GM19025 (cell line): ENCODE measurements around the gene NAV3.

Experiments used
- ATAC-seq: cut with Tn5 transposase; IDR thresholded peaks from one replicate; pipeline ENCODE4 v1.9.1; 2021; ENCODE audit warnings: mild to moderate bottlenecking, low read depth, moderate library complexity; ENCODE audit not compliant: unreplicated experiment

The NAV3 gene

DNA sequence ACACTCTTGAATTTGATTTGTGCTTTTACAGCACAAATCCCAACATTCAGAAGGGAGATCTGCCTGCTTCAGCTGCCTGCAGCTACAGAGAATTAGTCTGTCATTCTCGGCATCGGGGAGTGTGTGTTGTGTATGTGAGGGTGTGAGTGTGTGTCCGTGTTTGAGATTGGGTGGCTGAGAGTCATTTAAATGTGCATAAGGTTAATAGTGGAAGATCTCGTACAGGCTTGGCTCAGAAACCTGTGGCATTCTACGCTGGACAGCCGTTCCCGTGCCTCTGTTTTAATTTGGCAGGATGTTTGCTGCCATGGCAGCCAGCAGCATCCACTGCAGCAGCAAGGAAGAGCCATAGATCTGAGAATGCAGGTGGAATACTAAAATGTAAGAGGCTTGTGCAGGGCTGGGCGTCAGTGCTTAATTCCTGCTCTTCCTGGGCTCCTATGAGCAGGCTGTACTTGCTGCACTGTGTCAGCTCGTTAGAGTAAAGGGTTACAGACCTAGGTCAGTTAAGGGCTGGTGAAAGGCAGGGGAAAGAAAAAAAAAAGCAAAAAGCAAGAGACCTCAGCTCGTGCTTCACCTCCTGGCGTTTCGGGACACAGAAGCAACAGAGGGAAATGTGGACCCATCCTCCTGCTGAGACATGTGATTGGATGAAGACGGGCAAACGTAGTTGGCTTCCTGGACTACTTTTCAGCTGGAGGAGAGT is 205.4 kb downstream of the NAV3 start:
- ATAC-seq: no peak

DNA sequence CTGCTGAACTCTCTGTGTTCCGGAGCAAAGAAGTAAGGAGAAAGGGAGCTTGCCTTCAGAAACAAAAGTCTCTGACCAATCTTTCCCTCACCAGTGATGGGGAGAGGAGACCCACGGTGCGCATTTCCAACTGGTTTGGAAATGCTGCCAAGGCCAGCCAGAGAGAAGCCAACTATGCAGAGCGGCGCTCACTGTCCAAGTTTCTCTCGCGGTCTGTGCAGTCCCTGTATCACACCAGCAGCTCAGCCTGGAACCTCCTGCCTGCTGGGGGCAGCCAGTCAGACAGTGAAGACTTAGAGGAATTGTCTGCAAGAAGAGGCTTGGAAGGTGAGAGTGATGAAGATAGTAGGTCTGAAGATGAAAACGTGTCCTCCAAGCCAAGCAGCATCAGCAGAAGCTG is 206.2 kb downstream of the NAV3 start:
- ATAC-seq: no peak

DNA sequence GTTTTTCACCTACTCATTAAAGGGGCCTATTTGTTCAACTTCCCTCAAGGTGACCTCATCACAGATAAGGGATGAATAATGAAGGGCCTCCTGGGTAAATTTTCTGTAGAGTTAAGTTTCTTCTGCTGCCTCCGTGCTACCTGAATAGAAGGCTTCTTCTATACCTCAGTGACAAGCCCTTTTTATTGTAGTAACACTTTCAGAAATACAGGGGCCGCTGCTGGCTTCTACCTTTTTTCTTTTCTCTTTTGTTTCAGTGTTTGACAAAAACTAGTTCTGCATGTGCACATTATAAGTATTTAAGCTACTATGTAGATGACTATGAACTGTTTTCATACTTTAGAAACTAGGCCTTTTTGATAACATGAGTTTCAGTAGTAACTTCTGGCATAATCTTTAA is 207.0 kb downstream of the NAV3 start:
- no peak for ATAC-seq

DNA sequence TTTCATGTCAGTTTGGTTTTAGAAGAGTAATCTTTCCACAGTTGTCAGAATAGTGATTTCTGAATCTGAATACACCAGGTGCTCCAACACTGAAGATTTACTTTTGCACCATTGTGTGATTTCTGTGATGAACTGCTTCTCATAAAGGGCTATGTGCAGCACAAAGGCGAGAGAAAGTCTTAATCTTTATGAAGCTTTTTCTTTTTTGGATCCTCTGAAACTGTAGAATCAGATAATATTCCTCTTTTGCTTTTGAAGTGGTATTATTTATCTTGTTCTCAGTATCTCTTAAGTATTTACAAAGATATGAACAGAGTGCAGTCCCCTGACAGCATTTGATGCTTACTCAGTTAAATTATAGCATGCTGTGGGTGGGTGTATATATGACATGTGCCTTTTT is 207.8 kb downstream of the NAV3 start:
- ATAC-seq: no peak

DNA sequence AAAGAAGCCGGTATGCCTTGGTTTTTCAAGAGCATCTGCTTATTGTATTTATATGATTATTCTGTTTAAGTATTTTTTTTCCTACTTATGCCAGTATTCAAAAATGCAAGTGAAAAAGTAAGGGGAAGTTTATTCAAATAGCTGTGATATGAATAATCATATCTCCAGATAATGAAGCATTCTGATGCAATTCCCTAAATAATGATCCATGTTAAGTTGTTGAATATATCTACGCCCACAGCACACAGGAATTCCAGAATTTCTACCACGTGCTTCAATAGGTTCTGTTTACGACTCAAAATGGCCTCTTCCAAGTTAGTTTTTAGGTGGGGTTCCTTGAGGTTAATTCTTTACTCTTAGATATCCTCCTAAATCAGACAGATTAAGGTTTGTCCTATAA is 208.3 kb downstream of the NAV3 start:
- ATAC-seq: no peak

DNA sequence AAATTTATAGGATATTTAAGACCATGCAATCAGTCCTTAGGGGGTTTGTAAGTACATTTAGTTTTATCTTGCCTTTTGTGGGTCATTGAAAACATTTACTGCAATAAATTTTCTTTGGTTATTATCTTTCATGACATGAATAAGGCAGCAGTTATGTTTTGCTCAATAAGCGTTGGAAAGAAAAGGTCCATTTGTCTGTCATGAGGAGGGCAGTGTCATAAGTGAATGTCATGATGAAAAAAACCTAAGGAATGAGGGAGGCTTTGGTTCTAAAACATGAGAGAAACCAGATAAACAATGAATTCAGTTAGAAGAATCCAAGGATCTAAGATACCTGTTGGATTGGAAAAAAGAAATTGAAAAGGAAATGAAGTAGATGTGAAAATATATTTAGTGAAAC is 209.4 kb downstream of the NAV3 start:
- no peak for ATAC-seq

DNA sequence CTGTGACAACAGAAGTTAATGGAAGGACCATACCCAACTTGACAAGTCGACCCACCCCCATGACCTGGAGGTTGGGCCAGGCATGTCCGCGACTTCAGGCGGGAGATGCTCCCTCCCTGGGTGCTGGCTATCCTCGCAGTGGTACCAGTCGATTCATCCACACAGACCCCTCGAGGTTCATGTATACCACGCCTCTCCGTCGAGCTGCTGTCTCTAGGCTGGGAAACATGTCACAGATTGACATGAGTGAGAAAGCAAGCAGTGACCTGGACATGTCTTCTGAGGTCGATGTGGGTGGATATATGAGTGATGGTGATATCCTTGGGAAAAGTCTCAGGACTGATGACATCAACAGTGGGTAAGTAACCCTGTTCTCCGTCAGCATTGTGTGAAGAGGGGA is 220.1 kb downstream of the NAV3 start:
- no peak for ATAC-seq

DNA sequence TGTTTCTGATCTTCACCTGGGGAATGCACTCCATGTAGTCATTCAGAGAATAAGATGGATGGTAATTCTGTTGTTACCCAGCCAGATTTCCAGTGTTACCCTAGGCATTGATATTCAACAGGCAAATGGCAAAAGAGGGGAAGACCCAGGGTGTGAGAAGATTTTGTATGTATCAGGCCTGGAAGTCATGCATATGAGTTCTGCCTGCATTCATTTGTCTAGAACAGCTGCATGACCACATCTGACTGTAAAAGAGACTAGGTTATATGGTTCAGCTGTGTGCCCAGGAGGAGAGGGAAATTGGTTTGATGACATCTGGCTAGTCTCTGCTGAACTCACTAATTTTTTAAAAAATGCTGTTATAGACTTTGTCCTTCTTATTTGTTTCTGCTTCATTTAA is 224.9 kb downstream of the NAV3 start:
- ATAC-seq: no peak

DNA sequence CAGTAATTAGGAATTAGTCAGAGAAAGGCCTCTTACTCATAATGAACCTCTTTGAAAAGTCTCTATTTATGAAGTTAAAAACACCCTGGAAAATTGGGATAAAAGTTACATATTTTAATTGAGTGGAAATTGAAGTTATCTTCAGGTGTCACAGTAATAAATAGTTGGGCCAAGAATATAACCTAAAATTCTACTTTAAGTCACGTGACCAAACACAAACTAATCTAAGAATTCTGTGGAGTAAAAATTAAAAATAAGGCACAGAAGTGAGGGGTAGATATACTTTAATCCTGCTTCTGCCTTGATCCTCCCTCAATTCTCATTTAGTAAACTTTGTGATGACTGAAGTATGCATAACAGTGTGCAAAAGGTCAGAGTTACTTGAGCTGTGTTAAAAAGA is 226.4 kb downstream of the NAV3 start:
- ATAC-seq: no peak

DNA sequence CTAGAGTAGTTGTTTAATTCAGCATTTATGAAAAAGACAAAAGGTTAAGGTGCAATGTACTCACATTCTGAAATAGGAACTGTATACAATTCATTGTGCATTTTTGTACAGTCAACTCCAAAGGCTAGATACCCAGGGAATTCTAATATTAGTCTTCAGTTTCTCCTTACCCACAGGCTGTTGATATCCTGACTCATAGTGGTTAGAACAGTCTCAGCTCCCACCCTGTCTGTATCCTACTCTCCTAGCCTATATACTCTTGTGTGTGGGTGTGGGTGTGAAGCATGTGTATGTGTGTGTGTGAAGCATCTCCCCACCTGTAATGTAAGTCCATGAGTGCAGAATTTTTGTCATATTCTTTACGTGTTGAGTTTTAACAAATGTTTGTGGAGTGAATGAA is 229.5 kb downstream of the NAV3 start:
- no peak for ATAC-seq

DNA sequence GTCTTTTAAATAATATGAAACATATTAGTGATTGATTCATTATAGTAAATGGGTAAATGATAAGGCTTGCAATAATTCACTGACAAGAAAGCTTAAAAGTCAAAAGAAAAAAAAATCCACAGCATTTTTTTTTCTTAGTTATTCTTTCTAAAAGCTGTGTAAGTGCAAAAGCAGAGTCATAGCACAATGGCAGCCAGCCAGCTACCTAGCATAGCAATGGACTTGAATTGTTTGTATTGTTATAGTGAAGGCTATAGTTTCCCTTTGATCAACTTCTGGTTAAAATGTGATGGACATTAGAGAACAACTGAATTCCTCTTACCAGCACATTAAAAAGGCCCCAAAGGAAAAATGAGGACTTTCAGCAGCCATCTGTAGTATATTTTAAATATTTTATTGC is 232.1 kb downstream of the NAV3 start:
- no peak for ATAC-seq

DNA sequence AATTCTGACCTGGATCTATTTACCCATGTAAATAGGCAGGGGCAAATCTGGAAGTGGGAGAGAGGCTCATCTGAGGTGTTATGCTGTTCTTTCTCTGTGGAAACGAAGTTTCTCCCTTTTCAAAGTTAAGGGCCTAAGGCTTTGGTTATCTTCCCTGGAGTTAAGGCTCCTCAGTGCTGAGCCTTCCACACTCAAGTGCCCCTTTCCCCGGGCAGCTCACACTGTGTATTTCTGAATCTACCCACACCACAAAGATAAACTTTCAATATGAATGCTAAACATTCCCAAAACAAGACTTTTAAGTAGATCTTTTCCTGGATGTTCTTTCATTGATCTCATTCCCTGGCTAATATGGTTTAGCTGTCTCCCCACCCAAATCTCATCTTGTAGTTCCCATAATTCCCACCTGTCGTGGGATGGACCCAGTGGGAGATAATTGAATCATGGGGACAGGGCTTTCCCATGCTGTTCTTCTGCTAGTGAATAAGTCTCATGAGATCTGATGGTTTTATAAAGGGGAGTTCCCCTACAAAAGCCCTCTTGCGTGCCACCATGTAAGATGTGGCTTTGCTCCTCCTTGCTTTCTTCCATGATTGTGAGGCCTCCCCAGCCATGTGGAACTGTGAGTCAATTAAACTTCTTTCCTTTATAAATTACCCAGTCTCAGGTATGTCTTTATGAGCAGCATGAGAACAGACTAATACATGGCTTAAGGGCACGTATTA is 251.1 kb downstream of the NAV3 start:
- ATAC-seq: no peak

DNA sequence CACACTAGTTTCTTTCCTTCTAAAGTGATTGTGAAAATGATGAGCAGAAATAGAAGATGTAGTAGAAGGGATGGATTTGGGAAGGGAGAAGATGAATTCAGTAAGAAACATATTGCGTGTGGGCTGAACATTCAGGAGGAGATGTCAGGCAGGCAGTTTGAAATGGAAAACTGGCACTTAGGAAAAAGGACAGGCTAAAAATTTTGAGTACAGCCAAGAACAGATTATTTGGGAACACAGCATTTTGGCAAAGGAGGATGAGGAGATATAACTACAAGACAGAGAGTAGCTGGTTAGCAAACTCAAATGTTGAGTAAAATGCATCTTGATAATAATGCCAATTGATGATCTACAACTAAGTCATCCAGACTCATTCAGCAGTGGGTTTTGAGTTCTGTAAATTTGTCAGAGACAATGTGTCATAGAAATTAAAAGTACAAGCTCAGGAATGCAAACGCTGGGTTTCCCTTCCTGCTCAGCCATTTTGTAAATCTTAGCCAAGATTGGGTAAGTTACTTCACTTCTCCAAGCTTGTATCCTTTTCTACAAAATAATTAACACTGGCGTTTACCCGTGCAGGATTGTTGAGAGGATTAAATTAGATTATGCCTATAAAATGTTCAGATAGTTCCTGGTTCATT is 255.0 kb downstream of the NAV3 start:
- ATAC-seq: no peak

DNA sequence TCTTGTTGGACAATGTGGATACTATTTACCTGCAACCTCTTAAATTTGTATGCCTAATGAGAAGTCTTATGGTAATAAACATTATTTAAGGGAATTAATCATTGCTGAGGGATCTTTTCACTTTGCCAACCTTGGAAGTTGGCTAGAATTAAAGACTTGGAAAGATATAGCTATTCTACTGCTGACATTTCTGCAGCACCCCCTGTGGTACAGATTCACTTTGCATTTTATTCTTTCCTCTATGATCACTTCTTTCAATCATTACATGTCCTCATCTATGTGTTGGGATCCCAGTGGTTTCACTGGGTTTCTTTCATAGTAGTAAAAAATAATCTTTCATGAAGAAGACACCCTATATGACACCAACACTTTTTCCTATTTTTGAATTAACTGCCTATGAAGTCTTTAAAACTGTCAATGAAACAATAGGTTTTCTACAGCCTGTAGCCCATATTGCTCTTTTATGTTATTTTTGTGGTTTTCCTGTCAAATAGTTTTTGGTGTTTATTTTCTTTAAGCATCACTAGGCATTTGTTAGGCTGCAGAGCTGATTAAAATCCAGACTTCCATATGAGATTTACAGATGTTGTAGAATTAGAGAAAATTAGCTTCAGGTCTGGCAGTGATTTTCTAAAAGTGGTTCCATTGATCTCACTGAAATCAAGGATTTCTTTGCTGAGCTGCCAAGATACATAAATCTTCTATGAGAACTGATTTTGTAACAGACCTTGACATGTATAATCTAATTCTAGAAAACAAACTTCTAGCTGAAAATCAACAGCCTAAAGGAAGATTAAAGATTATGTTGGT is 256.1 kb downstream of the NAV3 start:
- no peak for ATAC-seq

DNA sequence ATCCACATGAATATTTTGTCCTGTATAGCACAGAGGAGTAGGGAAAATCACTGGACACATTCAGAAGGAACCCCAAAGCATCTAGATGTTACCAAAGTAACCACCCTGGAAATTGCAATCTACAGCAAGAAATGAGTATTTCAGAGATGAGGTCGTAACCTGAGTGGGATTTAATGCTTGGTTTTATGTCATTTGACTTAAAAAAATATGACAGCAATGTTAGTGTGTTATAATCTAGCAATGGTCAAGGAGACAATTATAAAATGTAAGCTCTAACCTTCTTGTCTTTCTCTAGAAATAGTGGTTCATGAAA is 256.6 kb downstream of the NAV3 start:
- no peak for ATAC-seq

DNA sequence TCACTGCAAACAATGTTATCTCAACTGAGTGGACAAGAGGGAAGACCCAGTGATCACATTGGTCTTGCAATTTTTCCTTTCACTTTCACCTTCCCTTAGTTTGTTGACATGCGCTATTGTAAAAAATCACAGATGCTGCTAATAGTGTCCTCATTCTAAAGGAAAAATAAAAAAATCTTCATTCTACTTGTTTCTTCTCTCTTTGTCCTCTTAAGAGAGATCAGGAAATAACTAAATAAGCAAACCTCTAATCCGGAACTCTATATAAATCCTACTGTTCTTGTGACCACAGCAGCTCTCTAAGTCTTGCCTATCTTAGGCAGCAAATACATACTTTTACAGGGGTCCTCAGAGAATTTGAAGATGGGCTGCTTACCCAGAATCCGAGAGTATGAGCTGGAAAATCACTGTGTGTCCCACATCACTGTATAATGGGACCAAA is 257.7 kb downstream of the NAV3 start:
- no peak for ATAC-seq

DNA sequence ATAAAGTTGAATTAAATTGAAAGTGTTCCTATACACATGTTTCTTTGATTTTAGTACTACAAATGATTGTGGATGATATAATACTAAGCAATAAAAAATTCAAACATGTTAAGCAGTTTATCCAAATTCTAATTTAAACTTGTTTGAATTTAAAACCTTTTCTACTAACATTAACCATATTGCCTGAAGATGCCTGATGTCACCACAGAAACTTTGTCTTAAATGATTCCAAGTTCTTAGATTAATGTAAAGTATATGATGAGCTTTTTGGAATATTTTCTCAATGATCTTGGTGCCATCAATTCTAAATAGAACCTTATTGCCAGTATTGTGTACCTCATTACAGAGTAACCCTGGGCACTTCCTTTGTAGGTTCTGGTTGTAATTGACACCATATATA is 259.6 kb downstream of the NAV3 start:
- ATAC-seq: no peak

DNA sequence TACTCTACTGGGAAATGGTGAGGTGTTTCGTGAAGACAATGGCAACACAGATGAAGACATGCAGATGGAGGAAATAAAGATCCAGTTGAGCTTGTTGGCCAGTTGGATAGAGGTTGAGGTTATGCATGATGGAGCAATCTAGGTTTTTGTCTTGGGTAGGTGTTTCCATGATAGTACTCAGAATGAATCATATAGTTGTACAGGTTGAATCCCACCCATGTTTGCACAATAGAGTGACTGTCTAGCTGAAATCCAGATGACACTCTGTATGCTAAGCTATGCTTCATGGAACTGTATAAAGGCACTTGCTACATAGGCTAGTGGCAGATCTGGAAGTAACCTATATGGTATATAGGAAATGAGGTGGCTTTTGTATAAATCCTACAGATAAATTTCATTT is 264.9 kb downstream of the NAV3 start:
- no peak for ATAC-seq

DNA sequence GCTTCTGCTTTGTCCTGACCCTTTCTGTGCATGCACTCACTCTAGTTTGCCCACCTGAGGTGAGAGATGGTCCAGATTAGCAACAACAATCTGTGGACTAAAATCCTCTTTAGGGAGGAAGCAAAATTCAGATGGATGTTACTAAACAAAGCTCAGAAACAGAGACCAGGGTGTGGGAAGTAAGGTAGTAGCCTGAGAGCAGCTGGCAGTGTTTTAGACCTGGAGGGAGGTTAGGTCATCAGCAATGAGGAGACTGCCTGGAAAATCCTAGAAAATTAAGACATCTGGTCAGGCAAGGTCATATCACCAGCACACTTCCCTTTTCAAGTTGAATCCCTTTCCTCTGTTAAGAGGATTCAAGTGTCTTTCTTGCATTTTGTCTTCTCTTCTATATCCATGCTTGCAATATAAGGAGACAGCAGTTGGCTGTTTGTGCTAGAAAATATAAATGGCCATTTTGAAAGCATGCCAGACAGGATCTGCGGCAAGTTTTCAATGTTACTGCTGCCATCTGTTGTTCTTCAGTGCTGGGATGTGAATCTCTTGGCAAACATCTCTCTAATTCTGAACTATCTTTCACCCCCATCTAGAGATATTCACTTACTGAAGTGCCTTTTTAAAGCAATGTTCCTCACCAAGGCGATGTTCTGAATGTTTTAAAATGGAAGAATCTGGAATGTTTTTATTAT is 266.4 kb downstream of the NAV3 start:
- ATAC-seq: no peak

DNA sequence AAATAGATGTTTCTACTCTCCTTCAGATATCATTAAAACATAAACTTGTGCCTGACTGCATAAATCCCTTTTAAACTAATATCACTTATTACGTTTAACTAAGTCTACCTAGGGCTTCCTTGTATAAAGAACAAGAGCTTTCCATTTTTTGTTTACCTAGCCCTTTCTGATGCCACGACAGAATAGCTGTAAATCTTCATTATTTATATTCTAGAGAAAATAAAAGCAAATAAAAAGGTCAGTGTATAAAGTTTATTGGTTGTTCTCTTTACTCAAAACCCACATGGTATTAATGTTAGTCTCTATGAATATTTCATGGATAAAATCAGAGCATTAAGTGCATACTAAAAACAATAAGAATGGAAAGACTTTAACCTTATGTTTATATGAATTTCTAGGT is 269.1 kb downstream of the NAV3 start:
- ATAC-seq: no peak
